Measurements from ENCODE around the gene POLA1. TPM values are rescaled to one million over a fixed set of nuclear protein-coding genes. Genes with fewer than 3 reads are reported as not detected.

Gene POLA1
- total RNA-seq, 1 donor from 2014 or later, result 6.0 TPM

DNA sequence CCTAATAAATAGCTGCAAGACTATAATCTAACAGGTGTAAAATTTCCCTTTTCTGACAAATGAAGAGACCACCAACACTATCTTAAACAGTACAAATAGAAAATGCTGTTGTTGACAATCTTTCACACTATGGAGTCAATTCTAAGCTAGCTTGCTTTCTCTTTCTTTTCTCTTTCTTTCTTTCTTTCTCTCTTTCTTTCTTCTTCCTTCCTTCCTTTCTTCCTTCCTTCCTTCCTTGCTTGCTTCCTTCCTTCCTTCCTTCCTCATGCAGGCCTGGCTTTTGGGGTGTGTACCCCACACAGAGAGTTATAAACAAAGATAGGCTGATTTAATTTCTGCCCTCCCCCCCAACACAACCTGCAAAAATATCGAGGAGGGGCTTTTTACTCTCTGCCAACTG lies 330.2 kb downstream of the POLA1 start:
- TF ChIP-seq, protein P1, sequence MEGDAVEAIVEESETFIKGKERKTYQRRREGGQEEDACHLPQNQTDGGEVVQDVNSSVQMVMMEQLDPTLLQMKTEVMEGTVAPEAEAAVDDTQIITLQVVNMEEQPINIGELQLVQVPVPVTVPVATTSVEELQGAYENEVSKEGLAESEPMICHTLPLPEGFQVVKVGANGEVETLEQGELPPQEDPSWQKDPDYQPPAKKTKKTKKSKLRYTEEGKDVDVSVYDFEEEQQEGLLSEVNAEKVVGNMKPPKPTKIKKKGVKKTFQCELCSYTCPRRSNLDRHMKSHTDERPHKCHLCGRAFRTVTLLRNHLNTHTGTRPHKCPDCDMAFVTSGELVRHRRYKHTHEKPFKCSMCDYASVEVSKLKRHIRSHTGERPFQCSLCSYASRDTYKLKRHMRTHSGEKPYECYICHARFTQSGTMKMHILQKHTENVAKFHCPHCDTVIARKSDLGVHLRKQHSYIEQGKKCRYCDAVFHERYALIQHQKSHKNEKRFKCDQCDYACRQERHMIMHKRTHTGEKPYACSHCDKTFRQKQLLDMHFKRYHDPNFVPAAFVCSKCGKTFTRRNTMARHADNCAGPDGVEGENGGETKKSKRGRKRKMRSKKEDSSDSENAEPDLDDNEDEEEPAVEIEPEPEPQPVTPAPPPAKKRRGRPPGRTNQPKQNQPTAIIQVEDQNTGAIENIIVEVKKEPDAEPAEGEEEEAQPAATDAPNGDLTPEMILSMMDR (IDR thresholded peaks at IDR 0.05), result no peak
- no peak for DNase-seq (ENCODE audit: low spot score in 2 of 2)
- H3K36me3 ChIP-seq, result no peaks in the 10 kb centered on the region
- intact Hi-C loops (cut with DNase I), result no loop called here
- H3K4me3 ChIP-seq, result no peak overlapping the region
- H3K27ac ChIP-seq, result no peak overlapping the region
- H3K27me3 ChIP-seq, result peaks cover 12% of the 10 kb centered on the region
- no peaks in the 10 kb centered on the region for H3K9me3 ChIP-seq
- peaks cover 0 to 2% of the 10 kb centered on the region in 2 donors for H3K4me1 ChIP-seq

DNA sequence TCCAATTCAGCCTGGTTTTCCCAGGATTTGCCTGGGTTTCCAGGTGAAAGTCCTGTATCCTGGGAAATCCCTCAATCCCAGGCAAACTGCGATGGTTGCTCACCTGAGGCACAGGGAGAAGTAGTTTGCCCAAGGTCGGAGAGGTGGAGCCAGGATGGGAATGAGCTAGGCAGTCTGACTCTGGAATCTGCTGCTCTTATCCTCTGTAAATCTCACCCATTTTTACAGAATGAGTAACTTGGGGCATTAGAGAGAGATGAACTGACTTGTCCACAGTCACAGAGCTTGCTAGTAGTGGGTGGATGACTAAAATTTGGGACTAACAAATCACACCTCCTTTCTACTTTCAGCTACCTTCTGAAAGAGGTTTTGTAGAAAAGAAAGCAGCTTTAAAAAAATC lies 331.9 kb downstream of the POLA1 start:
- DNase-seq (ENCODE audit: low spot score in 2 of 2), result no peak
- TF ChIP-seq, protein P1 (IDR thresholded peaks at IDR 0.05), result no peak
- H3K9me3 ChIP-seq, result no peaks in the 10 kb centered on the region
- no peaks in the 10 kb centered on the region for H3K36me3 ChIP-seq
- H3K4me3 ChIP-seq, result no peak overlapping the region
- intact Hi-C loops (cut with DNase I), result no loop called here
- H3K4me1 ChIP-seq, result peaks cover 0 to 2% of the 10 kb centered on the region in 2 donors
- H3K27ac ChIP-seq, result no peak overlapping the region
- peaks cover 8% of the 10 kb centered on the region for H3K27me3 ChIP-seq

DNA sequence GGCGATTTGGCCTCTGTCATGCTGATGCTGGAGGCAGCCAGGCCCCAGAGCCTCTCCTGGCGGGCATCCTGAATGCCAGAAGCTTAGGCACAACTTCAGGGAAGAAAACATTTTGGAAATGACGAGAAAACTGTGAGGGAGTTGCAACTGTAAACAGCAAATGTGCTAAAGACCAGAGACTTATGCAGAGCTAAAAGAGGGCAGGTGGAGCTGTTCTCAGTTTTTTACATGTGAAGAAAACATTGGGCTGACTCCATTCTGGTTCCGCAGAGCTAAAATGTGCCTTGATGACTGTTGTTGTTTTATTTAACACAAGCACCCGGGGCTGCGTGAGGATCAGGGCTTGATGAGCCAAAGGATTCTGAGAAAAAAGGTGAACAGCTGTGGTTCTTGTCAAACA lies 332.9 kb downstream of the POLA1 start:
- Histone ChIP-seq H3K4me1 (no peaks in the 10 kb centered on the region), H3K36me3 (no peaks in the 10 kb centered on the region), H3K4me3 (no peak overlapping the region), H3K27me3 (peaks cover 5% of the 10 kb centered on the region), H3K9me3 (no peaks in the 10 kb centered on the region), H3K27ac (no peak overlapping the region)
- intact Hi-C loops (cut with DNase I), result no loop called here
- TF ChIP-seq, protein P1 (IDR thresholded peaks at IDR 0.05), result no peak
- no peak for DNase-seq (ENCODE audit: low spot score in 2 of 2)

DNA sequence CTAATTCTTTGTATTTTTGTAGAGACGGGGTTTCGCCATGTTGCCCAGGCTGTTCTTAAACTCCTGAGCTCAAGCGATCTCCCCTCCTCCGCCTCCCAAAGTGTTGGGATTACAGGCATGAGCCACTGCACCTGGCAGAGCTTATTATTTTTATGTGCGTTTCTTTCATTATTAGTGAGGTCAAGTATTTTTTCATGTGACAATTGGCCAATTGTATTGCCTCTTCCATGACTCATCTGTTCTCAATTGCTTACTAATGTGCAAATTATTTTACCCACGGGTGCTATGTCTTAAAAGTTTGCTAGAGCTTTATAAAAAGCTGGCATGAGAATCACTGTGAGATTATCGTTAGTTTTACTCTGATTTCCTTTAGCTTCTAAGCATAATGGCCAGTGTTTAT lies 335.0 kb downstream of the POLA1 start:
- Histone ChIP-seq H3K9me3 (no peaks in the 10 kb centered on the region), H3K4me1 (no peaks in the 10 kb centered on the region), H3K4me3 (no peak overlapping the region), H3K27me3 (no peaks in the 10 kb centered on the region), H3K36me3 (no peaks in the 10 kb centered on the region), H3K27ac (no peak overlapping the region)
- intact Hi-C loops (cut with DNase I), result no loop called here
- TF ChIP-seq, protein P1 (IDR thresholded peaks at IDR 0.05), result no peak
- no peak for DNase-seq (ENCODE audit: low spot score in 2 of 2)

DNA sequence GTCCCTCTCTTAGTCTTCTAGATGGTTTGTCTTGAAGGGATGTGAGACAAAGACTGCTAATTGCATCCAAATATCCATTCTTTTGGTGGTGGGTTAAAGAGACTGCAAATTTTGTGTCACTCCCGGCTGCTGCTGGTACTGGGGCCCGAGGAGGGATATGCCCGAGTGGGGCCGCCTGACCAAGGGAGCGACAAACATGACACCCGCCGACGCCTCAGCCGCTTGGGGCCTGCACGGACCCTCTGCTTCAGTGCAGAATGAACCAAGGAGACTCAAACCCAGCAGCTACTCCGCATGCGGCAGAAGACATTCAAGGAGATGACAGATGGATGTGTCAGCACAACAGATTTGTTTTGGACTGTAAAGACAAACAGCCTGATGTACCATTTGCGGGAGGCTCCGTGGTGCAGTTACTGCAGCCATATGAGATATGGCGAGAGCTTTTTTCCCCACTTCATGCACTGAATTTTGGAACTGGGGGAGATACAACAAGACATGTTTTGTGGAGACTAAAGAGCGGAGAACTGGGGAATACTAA lies 335.6 kb downstream of the POLA1 start:
- Histone ChIP-seq H3K4me3 (no peak overlapping the region), H3K27me3 (no peaks in the 10 kb centered on the region), H3K36me3 (no peaks in the 10 kb centered on the region), H3K27ac (no peak overlapping the region), H3K4me1 (no peaks in the 10 kb centered on the region), H3K9me3 (no peaks in the 10 kb centered on the region)
- intact Hi-C loops (cut with DNase I), result no loop called here
- no peak for DNase-seq (ENCODE audit: low spot score in 2 of 2)
- TF ChIP-seq, protein P1 (IDR thresholded peaks at IDR 0.05), result no peak

DNA sequence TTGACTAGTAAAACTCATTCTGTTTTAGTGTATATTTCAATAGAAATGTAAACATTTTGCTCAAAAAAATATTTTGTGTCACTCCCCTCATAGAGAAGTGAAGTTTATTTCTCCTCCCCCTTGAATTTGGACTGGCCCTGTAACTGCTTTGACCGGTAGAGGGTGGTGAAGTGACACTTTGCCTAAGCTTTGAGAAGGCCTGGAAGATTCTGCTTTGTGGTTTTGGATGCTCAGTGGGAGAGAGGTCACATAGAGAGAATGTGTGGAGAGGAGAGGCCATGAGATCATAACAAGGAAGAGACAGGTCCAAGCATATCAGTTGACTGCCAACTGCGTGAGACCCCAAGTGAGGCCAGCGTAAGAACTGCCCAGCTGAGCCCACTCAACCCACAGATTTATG lies 341.2 kb downstream of the POLA1 start:
- TF ChIP-seq, protein P1 (IDR thresholded peaks at IDR 0.05), result no peak
- H3K9me3 ChIP-seq, result no peaks in the 10 kb centered on the region
- no peaks in the 10 kb centered on the region for H3K4me1 ChIP-seq
- no peak overlapping the region for H3K27ac ChIP-seq
- no peaks in the 10 kb centered on the region for H3K36me3 ChIP-seq
- no peak for DNase-seq (ENCODE audit: low spot score in 2 of 2)
- no peaks in the 10 kb centered on the region for H3K27me3 ChIP-seq
- intact Hi-C loops (cut with DNase I), result no loop called here
- H3K4me3 ChIP-seq, result no peak overlapping the region

All from ascending aorta (tissue), 2 donors.